Spleen (tissue), 7 donors: ENCODE data around the gene ADM.

Experiments used
- CTCF ChIP-seq, 11 experiments: fragments of 200-600 bp in 7 of 11; fragments of 450-650 bp in 4 of 11; sonication (generic) in 4 of 11; IDR thresholded peaks in 8 of 11; conservative IDR thresholded peaks in 3 of 11; 1 replicate in 7 of 11; 2 replicates in 4 of 11; pipeline versions ENCODE4 v1.4.0 to v1.8.0; 2016 to 2021; ENCODE audit warnings: antibody characterized with exemption in 11 of 11, inconsistent platforms in 4 of 11, mild to moderate bottlenecking in 1 of 11
- POLR2A ChIP-seq, 3 donors: fragments of 450-650 bp; IDR thresholded peaks; one replicate each; pipeline ENCODE4 v1.5.1; 2017; ENCODE audit warnings: antibody characterized with exemption in 3 of 3, mild to moderate bottlenecking in 1 of 3
- donor health status: DM: no; HTN: no; CAD: no; lungs with moderate emphysema.
- donor health status: DM: no; HTN: no; CAD: no.
- donor health status: DM: no; HTN: no; CAD: no.

GRCh38 chr11:10302744-10303557, 1.9 kb upstream of the ADM start:
- TF ChIP-seq CTCF (IDR thresholded peaks at IDR 0.05 in 8 of 11, conservative IDR thresholded peaks at IDR 0.05 in 3 of 11) (peak in 3 of 11 experiments; percentile 25 to 27 (median 26)), POLR2A (IDR thresholded peaks at IDR 0.05) (peak in 1 of 3 donors; percentile 16)
